Measurements from ENCODE around the gene NRP1.
"Not testable (repeated sequence)": the region's sequence is repeated elsewhere in the genome, so short reads cannot be mapped to it uniquely, and the experiment has no call there.

Gene NRP1

DNA sequence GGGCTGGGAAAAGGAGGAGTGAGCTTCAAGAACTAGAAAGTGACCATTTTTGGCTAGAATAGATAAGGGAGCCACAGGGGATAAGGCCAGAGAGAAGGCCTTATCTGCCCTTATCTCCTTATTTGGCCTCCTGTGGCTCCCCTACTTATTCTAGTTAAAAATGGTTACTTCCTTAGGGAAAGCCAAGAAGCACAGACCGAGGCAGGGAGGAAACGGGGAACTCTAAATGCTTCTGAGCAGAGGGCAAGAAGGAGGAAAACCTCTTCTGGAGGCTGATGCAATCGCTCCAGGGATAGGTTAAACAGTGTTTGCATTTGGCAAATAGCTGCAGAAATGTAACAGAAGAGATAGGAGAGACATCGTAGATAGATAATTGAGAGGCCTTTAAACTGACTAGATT, 18.6 kb downstream of the NRP1 start:
- no peak for DNase-seq

DNA sequence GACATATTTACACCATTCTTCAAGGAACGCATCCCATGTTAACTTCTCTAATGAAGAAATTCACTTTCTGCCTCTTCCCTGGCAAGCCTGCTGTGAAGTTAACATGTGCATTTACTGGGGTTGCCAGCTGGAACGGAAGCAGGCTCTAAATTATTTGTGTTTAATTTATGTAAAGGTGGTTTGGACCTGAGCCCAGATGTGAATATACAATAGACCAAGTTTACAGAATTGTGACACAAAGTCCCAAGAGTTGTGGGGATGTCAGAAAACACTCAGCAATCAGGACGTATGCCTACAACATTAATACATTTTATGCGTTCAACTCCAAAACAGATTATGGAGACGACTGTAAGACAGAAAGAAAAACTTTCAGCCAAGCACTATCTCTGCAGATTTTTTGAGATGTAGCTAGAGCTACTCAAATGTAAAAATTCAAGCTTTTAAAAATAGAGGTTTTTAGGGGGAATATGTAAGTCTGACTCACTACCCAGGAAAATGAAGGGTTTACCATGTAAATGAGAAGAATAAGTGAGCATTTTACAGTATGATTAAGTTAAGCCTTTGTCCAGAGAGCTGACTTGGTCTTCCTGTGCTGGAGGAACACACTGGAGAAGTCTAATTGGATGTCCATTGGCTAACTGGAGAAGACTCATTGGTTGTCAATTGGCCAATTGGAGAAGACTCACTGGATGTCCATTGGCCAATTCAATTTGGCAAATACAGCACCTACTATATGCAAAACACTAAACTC, 19.5 kb downstream of the NRP1 start:
- no peak for DNase-seq

DNA sequence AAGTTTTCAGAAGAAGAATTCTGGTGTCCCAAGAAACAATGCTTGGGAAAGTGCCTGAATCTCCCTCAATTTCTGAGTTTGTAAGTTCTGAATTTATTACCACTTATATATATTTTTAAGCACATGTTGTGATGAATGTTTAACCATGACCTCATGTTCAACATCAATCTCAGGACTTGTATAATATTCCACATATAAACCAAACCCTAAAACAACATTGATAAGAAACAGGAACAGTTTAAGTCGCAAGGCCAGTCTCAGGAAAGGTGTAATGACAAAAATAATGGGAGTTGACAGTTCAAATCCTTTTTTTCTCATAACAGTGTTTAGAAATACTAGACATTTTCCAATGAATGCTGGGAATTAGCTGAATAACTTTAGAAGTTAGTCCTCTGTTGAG, 22.8 kb downstream of the NRP1 start:
- no peak for DNase-seq

DNA sequence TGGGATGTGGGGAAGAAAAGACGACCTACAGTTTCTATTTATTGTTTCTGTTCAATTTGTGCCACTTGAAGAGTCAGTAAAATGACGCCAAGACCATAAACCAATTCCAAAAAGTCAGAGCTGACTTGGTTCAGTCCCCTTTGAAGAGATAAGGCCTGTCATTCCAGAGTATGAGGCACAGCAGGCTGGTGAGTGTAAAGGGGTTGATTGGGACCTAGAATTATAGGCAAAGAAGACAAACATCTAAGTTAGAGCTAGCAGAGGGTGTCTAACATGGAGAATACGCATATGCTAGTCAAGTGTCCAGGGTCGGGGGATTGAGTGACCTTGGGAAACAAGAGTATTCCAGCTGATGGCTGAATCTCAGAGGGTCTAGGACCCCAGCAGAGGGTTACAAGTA, 23.6 kb downstream of the NRP1 start:
- DNase-seq: no peak

DNA sequence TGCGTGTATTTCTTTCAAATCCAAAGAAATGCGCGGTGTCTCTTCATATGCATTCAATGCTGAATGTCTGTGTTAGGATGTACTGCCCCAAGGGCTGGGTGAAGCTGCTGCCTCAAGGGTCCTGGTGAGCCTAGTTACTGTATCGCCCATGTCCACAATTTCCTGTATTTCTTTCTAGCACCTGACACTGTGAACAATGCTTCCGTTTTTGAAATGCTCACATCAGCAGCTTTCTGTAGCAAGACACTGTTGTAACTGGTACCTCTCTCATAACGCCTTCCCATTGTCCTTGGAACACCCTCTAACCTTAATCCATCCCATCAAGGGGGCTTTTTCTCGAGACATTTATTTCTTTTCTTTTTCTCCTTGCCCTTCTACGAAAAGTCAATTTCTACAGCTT, 25.1 kb downstream of the NRP1 start:
- DNase-seq: no peak

DNA sequence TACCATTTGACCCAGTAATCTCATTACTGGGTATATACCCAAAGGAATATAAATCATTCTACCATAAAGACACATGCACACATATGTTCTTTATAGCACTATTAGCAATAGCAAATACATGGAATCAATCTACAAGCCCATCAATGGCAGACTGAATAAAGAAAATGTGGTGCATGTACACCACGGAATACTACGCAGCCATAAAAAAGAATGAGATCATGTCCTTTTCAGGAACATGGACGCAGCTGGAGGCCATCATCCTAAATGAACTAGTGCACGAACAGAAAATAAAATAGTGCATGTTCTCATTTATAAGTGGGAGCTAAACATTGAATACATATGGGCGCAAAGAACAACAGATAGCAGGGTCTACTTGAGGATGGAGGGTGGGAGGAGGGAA, 26.6 kb downstream of the NRP1 start:
- no peak for DNase-seq

DNA sequence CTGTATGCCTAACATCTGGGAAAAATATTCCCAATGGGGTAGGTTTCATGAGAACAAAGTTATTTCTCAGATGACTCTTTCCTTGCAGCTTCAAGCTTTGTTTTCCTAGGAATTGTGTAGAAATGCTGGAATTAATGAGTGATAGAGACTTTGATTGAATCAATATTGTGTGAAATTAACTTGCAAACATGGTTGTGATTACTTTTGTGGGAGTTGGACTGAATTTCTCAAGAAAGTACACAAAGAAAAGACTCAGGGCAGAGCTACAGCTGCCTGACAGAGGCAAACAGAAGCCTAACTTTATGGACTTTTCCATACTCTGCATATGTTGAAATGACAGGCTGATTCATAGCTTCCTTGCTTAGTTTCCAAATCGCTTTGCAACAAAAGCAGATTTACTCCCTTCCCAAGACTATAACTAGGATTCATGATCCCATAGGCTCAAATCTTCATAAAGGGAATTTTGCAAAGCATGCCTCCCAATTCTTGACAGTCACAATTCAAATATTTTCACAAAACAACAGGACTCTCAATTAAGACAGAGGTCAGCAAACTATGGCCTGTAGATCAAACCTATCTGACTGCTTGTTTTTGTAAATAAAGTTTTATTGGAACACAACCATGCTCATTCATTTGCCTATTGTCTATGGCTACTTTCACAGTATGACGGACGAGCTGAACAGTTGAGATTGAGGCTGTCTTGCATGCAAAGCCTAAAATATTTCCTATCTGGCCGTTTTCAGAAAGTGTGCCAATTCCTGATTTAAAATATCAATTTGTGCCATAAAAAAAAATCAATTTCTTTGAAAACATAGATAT, 27.6 kb downstream of the NRP1 start:
- no peak for DNase-seq

DNA sequence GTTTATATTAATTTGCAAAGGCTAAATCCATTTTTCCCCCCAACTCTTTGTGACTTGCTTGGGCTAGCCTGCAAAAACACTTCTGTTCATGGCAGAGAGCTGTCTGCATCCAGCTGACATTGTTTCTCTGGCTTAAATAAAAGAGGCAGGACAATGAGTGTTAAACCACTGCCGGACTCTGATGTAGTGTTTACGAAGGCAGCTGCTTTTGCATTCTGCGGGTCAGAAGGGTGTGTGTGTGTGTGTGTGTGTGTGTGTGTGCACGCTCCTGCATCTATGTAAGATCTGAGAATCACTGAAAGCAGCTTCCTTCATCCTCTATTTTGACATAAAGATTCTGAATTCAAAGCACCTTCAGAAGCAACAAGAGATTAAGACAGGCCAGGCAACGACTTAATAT, 28.3 kb downstream of the NRP1 start:
- DNase-seq: no peak

DNA sequence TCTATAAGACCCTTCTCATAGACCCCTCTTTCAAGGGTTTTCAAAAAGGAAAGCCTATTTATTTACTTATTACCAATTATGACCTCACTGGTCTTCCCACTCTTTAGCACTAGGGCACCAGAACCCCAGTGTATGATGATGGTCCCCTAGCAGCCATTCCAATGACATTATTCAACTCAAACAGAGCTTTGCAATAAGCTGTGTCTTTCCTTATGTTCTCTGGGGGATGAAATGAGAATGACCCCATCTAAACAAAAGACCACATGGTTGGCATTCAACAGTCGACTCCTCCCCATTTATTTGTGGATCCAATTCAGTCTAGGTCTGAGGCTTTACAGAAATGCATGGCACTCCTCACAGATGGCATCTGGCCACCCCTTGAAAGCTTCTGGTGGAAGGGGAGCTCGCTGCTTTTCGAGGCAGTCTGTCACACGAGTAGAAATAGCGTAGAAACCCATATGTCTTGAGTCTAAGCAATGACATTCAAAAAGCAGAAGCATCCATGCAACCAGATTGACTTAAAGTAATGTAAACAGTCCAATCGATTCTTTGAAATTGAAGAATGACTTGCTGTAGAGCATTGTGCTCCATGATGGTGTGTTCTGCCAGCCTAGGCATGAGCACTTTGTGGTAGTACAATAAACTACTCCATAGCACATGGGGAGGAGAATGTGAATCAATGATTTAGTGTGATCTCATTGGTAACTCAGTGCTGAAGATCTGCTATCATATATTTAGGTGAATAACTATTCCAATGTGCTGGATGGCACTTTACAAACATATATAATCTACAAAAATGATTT, 29.8 kb downstream of the NRP1 start:
- DNase-seq: no peak

DNA sequence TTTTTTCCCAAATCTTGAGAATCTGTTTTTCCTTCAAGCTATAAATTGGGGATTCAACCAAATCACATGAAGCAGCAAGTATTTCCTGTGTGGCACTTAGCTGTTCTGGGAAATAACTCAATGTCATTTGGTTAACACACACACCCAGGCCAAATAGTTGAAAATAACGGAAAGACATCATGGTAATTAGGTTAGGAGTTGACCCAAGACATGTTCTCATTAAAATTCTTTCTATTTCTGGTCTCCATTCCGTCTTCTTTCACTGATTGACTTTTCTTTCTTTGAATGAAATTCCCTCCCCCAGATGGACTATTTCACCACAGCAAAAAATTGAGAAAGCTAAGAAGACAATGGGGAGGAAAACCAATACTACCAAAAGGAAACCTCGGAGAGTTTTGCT, 30.5 kb downstream of the NRP1 start:
- DNase-seq: no peak

DNA sequence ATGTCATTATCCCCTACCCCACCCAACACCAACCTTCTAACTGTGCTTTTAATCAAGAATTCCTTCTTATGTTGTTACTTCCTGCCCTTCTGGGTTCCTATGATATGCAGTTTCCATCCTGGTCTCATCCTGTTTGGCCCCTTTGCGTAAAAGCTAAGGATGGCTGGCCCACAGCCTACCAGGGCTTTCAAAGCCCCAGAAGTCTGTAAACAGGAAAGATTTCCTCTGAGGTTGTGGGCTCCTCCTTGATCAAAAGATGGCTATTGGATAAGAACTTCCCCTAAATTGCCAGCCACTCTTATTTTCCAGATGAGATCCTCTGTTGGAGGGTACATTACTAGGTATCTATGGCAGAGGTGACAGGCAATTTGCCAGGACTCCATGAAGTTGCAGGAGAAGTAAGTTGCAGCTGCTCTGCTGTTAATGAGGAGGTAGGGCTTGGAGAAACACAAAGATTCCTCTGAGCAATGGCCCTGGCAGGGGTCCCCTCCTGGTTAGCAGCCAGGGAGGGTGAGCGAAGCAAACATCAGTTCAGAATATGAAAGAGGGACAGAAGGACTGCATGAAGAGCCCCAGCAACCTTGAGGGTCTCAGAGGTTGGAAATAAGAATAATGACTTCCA, 32.1 kb downstream of the NRP1 start:
- no peak for DNase-seq

DNA sequence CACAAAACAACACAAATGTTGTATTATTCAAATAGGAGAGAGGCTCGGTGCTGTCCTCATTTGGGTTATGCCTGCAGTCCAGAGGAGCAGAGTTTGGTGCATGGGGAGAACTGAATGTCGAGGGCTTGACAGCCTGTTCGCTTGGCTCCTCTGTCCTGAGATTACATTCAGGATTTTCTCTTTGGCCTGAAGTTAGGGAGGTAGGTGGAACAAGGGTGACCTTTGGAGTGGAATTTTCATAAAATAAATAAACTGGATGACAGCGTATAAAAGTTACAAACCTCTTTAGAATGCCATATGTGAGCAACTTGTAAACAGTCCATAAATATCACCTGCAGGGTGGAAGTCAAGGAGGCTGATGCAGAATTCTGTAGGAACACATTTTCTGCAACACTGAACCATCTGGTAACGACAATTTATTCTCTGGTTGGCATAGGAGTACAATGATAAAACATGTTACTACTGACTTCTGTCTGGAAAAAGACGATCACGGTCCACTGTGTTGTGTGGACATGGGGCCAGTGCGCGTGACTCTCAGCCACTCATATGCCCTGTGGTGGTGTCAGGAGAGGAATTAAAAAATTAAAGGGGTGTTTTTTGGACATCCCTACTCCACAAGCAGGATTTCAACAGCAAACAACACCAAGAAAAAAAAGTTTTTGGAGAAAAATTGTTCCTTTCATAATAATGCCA, 33.2 kb downstream of the NRP1 start:
- no peak for DNase-seq

DNA sequence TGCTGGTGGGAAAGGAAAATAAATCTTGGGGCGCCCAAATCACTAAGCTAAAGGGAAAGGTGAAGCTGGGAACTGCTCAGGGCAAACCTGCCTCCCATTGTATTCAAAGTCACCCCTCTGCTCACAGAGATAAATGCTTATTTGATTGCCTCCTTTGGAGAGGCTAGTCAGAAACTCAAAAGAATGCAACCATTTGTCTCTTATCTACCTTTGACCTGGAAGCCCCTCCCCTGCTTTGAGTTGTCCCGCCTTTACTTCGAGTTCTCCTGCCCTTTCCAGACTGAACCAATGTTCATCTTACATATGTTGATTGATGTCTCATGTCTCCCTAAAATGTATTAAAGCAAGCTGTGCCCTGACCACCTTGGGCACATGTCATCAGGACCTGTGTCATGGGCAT, 33.9 kb downstream of the NRP1 start:
- DNase-seq: not testable (repeated sequence)

DNA sequence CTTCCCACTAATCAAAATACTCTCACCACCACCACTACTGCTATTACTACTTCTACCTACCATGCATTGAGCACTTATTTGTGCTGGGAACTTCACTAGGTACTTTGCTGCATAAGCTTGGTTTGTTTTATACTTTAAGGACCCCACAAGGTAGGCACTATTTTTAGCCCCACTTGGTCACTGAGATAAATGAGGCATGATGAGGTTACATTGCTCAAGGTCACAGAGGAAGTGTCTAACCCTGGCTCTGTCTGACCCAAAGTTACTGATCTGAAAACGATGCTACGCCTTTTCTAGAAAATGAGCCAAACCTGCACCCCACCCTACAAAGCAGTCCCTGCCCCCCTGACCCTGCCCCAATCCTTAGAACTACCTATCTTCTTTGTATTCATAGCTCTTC, 35.6 kb downstream of the NRP1 start:
- no peak for DNase-seq

DNA sequence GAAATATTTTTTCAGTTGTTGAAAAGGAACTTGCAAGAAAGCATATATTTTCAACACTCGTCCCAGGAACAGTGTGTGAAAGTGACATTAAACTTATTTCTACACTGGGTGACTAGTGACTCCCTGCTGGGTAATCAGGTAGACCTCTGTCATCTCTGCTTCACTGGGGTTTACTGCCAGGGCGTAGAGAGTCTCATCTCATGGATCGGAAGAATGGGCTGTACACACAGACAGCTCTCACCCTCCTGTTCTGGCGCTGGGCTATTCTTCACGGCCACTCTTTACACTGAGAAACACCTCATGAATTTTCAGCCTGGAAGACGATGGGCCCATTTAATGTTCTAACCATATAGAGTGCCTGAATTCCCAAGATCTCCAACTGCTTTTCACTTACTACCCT, 36.4 kb downstream of the NRP1 start:
- no peak for DNase-seq

DNA sequence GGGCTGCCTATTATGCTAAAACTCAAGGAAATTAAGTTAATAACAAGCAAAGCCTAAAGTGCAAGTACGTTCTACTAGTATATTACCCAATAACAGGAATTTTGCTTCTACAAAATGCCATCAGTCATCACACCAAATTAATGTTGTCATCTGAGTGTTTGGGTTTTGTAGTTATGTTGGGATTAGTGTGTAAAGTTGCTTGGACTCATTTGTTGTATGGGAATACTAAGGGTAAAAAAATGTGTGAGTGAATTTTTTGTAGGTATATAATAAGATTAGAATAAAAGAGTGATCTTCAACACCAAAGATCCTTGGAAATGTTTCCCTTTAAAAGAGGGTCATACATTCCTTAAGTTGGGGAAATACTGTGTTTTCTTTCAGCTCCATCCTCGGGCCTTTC, 38.6 kb downstream of the NRP1 start:
- DNase-seq: no peak

DNA sequence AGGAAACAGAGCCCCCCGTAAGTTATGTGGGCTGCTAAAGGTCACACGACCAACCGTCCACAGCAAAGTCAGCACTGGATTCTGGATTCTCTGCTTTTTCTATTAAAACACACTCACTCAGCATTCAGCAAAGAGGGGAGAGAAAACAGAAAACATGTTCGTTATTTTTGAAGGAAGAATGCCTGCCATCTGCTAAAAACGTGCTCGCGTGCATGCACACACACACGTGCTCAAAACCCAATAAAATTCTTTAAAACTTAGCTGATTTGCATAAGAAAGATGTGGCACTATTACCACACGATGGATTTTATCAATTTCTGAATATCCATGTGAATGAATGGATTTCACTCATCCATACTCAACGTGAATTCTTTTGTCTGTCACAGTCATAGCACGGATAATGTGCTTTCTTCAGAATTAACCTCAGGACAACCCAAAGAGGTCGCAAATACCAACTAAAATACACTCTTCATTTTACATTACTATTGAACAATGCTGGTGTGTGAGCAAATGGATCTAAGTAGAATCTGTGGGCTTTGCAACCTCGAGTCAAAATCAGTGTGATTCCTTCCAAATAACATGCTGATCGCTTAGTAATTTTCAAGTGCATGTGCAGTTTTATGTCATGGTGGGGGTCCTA, 40.8 kb downstream of the NRP1 start:
- no peak for DNase-seq

DNA sequence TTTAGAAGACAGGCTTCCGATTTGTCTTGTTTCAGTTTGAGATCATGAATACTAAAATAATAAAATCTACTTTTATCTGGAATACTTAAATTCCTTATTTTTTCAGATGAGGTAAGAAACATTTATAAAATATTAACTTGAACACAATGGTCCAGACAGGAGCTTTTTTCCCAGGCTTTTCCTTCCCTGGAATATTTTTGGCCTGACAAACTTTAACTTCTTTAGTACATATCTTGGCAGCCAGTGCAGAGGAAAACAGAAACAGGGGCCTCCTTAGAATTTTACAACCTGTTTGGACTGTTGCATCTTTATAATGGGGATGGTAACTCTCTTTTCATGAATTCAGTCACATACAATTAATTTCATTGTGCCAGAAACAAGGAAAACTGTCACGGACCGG, 41.4 kb downstream of the NRP1 start:
- DNase-seq: no peak

DNA sequence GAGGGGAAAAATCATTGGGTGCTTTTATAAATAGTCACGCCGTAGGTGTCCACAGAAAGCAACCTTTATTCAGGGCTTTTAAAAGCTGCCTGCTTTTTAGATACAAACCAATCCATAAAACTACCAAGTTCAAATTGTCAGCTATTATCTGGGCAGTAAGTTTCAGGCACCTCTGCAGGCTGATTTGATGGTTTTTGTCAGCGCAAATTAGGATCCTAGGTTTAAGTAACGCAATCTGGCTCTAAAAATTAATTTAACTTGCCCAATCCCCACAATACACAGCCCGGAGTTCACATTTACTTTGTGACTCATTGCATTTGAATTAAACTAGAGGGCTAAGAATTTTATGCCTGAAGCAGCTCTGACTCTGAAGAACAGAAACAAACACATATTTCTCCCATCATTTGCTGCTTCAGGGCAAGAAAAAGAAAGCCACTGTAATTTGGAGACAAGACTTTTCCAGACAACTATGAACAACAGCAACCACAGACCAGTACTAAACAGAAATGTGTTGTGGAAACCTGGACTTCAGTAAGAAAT, 43.3 kb downstream of the NRP1 start:
- DNase-seq: no peak

DNA sequence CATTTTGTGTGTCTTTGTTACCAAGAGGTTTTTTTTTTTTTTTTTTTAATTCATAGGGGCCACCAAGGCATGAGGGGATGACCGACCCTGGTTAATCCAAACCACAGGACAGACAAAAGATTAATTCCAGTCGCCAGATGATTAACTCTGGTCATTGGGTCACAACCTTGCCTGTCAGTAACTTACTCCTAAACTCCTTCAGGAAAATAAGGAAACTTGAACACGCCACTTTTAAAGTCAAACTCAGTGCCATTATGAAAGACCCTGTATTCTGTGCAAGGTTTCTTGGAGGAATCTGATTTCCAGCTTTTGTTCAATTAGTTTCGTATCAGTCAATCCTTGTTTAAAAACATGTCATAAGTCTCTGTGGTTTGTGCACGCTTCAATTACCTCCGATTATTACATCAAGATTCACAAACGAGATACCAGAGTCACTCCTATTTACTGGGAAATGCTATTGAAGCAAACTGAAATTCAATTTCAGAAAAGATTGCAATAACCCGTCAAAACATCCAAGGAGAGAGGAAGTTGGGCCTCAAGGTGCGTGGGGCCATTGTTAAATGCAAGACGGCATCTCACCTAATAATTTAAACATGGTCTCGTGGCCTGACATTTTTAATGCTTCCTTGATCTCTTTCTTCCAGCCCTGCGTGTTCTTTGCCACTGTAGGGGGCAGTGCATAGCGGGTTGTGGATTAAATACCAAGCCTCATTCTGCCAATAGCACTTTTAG, 44.0 kb downstream of the NRP1 start:
- no peak for DNase-seq

DNA sequence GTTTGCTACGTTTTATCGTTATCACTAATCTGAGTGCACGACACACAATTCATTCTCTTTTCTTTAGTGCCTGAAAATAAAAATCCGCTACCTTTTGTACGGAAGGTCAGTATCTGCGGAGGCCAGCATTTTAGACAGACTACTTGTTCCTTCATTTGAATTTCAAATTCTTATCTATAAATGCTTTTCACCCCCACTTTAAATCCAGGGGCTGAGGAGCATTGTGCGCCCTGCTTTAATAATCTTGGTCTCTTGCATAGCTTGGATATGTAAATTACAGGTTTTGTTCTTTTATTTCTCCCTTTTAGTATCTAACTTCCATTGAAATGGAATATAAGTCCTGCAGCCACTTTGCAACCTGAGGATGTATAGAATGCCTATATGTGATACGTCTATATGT, 44.7 kb downstream of the NRP1 start:
- no peak for DNase-seq
